ENCODE data around the gene C1QL1.
"Not testable (repeated sequence)": the region's sequence is repeated elsewhere in the genome, so short reads cannot be mapped to it uniquely, and the experiment has no call there.

The C1QL1 gene

DNA sequence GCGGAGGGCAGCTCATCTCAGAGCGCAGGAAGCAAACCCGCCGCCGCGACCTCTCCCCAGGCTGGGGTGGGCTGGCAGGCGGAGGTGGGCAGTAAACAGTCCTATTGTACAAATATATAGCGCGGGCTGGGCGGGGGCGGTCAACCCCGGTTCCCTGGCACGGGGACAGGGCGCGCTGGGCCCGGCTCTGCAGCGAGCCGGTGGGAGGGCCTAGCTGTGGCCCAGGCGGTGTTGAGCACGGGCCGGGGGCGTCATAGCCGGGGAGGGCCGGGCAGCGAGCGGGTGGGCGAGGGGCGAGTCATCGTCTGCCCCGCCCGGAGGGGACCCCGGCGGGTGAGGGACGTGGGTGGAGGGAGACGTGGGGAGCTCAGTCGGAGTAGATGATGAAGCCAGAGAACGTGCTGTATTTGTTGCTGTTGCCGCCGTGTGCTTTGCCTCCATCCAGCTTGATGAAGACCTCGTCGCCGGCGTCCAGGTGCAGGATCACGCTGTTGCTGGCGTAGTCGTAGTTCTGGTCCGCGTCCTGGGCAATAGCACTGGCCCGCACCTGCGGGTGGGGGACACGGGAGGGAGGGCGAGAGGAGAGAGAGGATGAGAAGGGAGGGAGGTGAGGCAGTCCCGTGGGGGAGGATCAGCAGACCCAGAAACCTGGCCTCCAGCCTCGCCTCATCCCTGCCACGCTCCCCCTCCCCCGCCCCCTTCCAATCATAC lies 8.1 kb downstream of the C1QL1 start:
- DNase-seq: no peak

DNA sequence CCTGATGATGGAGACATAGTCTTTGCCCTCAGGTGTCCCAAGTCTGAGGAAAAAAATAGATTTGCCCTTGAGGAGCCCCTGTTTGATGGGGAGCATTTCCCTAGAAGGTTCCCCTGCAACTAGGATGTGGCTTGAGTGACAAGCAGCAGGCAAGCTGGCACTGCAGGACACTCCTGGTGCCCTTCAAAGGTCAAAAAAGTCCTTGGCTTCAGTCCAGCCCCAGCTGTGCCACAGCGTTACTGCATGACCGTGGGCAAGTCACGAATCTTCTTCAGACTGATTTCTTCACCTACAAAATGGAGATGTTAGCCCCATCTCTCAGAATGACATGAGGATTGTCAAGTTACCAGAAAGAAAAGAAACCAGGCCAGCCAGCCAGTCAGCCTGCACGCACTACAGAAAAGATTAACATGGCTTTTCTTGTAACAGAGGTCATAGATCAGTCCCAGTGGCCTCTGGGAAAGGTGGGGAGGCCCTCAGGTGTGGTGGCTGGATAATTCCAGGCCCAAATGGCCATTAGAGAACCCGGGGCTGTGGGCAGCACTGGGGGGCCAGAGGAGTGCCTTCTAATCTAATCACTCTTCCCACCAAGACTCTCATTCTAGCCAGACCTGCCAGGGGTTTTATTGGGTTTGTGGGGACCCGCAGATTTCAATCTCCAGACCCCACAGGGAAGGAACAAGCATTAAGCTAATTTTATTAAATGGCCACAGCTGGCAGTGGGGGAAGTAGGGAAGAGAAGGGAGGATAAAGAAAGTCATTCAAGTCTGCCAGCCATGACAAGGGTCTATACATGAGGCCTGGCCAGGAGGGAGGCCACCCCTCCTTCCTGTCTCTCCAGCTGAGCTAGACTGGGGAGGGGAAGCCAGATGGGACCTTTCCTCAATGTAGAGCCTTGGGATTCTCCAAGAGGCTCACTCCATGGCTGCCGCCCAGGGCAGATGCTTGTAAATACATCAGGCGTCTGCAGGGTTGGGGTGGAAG lies 10.8 kb downstream of the C1QL1 start:
- DNase-seq: no peak

GRCh38 chr17:44955674-44956425 lies 12.3 kb downstream of the C1QL1 start:
- no peak for DNase-seq

DNA sequence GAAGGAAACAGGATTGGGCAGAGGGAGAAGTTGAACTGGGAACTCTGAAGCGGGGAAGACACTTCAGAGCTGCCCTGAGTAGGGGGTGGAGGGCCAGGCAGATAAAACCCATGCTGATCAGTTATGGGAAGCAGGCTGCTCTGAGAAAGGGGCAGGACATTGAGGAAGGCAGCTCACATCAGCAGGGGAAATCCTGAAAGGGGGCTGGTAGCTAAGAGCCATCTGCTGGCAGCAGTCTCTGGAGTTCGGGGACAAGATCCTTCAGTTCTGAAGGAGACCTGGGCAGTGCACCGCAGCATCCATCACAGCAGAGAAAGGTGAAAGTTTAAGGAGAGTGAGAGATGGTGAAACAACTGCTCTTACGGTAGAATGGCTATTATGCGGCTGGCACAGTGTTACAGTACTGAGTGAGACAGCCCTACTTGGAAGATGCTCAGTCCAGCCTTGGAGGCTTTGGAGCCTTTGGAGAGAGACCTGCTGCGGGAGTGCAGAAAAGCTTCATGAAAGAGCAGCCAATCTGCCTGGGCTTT lies 15.1 kb downstream of the C1QL1 start:
- DNase-seq: no peak

- DNase-seq: no peak
Measured at GRCh38 chr17:44948315-44948795, 19.7 kb downstream of the C1QL1 start.

DNA sequence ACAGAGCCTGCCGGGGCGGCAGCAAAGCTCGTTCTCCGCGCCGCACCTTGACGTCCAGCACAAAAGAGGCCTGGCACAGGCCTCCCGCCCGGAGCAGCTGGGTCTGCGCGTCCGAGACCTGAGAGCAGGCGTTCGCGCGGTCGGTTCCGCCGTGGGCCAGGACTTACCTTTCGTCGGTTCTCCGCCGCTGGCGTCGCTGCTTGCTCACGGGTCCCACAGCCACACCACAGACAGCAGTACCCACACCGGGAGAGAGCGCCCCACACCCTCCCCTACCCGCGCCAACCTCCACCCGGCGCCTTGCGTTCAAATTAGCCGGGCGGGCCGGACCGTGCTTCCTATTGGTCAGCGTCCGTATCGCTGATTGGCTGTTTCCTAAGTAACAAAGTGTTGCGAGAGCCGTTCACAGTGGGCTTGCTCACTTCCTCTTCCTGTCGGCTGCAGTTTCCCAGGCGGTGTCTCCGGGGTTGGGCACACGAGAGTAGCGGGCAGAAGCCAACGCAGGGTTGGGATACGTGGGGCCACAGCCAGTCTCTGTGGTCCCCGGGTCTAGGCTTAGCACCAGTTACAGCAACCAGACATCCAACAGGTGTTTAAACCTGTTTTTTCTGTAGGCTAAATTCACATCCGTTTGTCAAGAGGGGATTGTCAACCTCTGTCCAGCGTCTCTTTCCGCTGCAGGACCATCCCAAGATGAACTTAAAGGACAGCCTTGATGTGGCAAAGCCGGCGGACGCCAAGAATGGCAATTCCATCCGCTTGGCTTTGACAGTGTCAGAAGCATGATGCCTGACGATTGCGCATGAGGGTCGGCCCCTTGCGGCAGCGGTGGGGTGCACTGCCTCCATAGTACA lies 20.4 kb downstream of the C1QL1 start, which contains the start of gene KIF18B:
Gene KIF18B (minus strand): TSS at position 313 of the 854 bp plus-strand sequence. CDS start 11,429 bp downstream, outside the sequence.
- DNase-seq: no peak

- DNase-seq: not testable (repeated sequence)
Measured at GRCh38 chr17:44945652-44946051, 22.5 kb downstream of the C1QL1 start.

DNA sequence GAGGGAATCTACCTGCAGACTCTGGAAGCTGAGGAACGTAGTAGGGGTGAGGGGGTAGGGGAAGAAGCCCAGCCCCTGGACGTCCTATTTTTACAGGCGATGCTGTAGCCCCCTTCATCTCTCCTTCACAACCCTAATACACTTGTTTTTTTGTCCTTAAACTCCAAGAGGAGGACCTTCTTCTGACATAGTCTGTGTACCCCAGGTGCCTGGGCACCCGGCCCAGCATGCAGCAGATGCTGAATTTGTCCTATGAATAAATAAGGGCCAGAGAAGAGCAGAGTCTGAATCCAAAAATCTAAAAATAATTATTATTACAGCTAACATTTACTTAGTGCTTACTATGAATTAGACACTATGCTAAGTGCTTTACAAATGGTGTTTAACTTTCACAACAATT lies 25.6 kb downstream of the C1QL1 start:
- DNase-seq: no peak

- no peak for DNase-seq
Measured at GRCh38 chr17:44941712-44942331, 26.3 kb downstream of the C1QL1 start.

DNA sequence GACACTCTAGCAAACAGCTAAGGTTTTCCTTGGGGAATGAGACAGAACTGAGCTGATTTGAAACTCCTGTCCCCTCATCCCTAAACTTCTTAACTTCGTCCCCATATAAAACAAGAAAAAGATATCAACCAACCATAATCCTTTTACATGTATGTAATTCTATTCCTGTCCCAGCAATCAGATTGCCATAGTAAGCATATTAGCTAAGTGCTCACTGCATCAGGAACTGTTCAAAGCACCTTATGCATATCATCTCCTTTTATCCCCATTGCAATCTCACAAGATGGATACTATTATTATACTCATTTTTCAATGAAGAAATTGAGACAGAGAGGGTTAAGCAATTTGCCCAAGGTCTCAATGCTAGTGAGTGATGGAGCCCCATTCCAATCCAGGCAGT lies 27.3 kb downstream of the C1QL1 start:
- no peak for DNase-seq

DNA sequence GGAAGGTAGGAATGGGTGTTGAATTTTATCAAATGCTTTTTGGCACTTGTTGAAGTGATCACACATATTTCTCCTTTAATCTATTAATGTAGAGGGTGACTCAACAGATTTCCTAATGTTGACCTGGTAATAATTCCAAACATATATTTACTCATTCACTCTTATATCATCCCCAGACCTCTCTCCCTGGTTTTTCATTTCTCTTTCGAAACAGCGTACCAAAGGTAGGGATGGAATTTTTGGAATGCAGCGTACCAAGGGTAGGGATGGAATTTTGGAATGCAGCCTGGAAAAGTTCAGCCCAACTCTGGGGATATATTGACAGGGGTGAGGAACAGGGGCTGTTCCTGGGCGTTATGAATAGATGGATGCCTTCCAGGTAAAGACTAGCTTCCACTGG lies 27.8 kb downstream of the C1QL1 start:
- DNase-seq: no peak

GRCh38 chr17:44935116-44935515 lies 33.0 kb downstream of the C1QL1 start:
- no peak for DNase-seq

DNA sequence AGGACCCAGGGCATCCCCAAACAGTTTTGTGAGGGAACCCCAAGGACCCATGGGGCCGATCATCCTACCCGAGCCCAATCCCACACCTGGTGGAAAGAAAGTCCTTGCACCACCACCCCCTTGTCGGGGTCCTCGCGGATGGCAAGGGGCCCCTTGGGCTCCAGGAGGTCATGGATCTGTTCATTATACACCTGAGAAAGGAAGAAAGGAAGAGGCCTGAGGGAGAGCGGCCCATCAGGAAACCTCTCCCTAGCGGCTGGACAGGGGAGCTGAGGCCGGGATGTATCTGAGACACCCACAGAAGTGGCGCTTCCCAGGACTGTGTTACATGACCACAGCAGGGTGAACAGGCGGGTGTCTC lies 33.4 kb downstream of the C1QL1 start:
- no peak for DNase-seq

DNA sequence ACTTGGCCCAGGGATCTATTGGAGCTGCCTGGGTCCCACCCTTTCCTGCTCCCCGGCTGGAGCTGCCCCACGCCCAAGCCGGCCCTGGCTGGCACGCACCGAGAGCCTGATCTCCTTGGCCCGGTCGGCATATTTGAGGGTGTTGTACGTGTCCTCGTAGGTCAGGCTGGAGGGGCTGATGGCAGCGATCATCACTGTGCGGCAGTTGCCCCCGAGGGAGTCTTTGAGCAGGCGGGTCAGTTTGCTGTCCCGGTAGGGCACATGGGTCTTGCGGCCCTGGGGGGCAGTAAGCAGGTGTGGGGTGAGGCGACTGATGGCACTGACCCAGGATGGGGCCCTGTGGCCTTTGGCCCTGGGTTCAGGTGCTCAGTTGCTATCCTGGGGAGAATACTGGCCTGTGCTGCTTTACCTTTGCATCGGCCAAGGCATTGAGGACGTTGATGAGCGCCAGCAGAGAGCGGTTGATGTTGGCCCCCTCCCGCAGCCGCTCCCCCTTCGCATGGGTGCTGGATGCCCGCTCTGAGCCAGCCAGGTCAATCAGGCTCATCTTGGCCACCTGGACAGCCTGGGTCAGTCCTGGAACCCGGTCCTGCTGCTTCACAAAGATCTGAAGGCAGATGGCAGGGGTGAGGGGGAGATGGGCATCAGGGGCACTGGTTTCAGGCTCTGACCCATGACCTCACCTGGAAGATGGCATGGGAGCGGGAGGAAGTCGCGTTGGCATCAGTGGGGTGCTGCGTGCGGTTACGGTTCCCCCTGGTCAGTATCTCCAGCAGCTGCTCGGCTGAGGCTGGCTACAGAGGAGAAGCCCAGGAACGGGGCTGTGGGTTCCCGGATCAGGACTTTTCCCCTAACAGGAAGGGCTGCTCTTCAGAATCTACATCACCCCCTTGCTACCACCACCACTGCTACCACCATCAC lies 34.0 kb downstream of the C1QL1 start:
- DNase-seq: no peak

GRCh38 chr17:44932787-44933097 lies 35.4 kb downstream of the C1QL1 start:
- no peak for DNase-seq

GRCh38 chr17:44932096-44932786 lies 35.9 kb downstream of the C1QL1 start:
- no peak for DNase-seq

- no peak for DNase-seq
Measured at GRCh38 chr17:44931376-44931775, 36.7 kb downstream of the C1QL1 start.

GRCh38 chr17:44930667-44931066 lies 37.4 kb downstream of the C1QL1 start:
- DNase-seq: no peak

DNA sequence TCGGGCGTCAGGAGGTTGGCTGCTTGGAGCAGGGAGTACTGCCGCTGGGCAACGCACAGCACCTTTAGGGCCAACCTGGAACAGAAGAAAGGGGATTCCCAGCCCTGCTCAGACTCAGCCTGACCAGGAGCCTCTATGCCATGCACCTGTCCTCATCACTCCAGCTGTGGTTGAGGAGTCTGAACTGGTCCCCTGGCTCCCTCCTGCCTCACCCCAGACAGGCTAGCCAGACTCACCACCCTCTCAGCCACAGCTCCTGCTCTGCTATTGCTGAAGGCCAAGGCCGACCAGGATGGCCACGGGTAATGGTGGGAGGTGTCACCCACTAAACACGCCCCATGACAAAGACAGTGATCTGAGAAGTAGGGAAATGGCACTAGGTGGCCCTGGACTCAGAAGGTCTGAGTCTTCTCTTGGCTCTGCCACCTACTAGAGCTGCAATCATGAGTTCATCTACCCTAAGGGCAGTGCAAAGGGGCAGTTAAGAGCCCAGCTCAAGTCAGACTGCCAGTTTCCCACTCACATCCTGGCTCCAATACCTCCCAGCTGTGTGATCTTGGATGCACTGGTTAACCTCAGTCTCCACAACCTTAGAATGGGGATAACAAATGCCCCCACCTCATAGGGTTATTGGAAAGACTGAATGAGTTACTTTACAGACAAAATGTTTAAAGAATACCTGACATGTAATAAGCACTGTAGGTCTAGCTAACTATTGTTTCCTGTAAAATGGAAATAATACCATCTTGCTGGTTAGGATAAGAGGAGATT lies 39.0 kb downstream of the C1QL1 start:
- DNase-seq: no peak

Measured in cortex of kidney (tissue), 1 donor.